Stimulated activated CD8-positive, alpha-beta memory T cell treated with anti-CD3 and anti-CD28 coated beads, Interleukin-7, amount 100 ng/mL, for 24 hours (primary cell): Measurements from ENCODE around the gene KAT8.
A peak's percentile ranks its signal among the peaks of the same experiment; 100 is the strongest.
"Not testable (repeated sequence)": the region's sequence is repeated elsewhere in the genome, so short reads cannot be mapped to it uniquely, and the experiment has no call there.

Experiments
- DNase-seq: peaks from one replicate; pipeline ENCODE4 v3.0.0-alpha.2; 2020; ENCODE audit warnings: low read depth

The KAT8 gene

GRCh38 chr16:31148896-31149295 lies 31.4 kb downstream of the KAT8 start:
- DNase-seq: no peak

- no peak for DNase-seq
Measured at GRCh38 chr16:31149332-31149731, 31.9 kb downstream of the KAT8 start.

- DNase-seq: no peak
Measured at GRCh38 chr16:31149894-31150890, 32.7 kb downstream of the KAT8 start, which contains the start of gene PRSS36. Gene PRSS36 (minus strand): TSS chr16:31150066. CDS start chr16:31150035, 31 bp downstream.

GRCh38 chr16:31150976-31151375 lies 33.5 kb downstream of the KAT8 start:
- DNase-seq: not testable (repeated sequence)

GRCh38 chr16:31157136-31157535 lies 39.7 kb downstream of the KAT8 start:
- no peak for DNase-seq

GRCh38 chr16:31167315-31167714 lies 49.9 kb downstream of the KAT8 start:
- no peak for DNase-seq

- DNase-seq: no peak
Measured at GRCh38 chr16:31168848-31169247, 51.4 kb downstream of the KAT8 start.

GRCh38 chr16:31170048-31170447 lies 52.6 kb downstream of the KAT8 start:
- not testable (repeated sequence) for DNase-seq

- DNase-seq: no peak
Measured at GRCh38 chr16:31177136-31177535, 59.7 kb downstream of the KAT8 start.

- DNase-seq: no peak
Measured at GRCh38 chr16:31179219-31179746, 61.8 kb downstream of the KAT8 start.

GRCh38 chr16:31179747-31180459 lies 62.4 kb downstream of the KAT8 start, which contains the start of gene FUS:
Gene FUS (plus strand): TSS chr16:31180139. CDS start chr16:31180215, 76 bp downstream.
- DNase-seq: peak; percentile 75
